Parathyroid adenoma (tissue), 2 donors: Measurements from ENCODE around the gene CAMK2G.
"Not testable (repeated sequence)": the region's sequence is repeated elsewhere in the genome, so short reads cannot be mapped to it uniquely, and the experiment has no call there.

Experiments
- H2AFZ ChIP-seq: fragments of 300-600 bp; sonication (generic); one replicate; pipeline ENCODE4 v1.7.0; 2017; ENCODE audit warnings: antibody characterized with exemption, mild to moderate bottlenecking
- H3K27ac ChIP-seq: fragments of 300-600 bp; sonication (generic); one replicate; pipeline ENCODE4 v1.7.0; 2017
- H3K27me3 ChIP-seq: fragments of 300-600 bp; sonication (generic); one replicate; pipeline ENCODE4 v1.7.0; 2017; ENCODE audit warnings: low read length; ENCODE audit not compliant: control insufficient read depth, insufficient read depth
- H3K36me3 ChIP-seq: fragments of 300-600 bp; sonication (generic); one replicate; pipeline ENCODE4 v1.7.0; 2017; ENCODE audit warnings: low read length; ENCODE audit not compliant: control insufficient read depth, insufficient read depth
- H3K4me1 ChIP-seq: fragments of 300-600 bp; sonication (generic); one replicate; pipeline ENCODE4 v1.7.0; 2017; ENCODE audit warnings: control low read depth
- H3K4me2 ChIP-seq: fragments of 300-600 bp; sonication (generic); one replicate; pipeline ENCODE4 v1.7.0; 2017; ENCODE audit warnings: low read length
- H3K4me3 ChIP-seq: fragments of 300-600 bp; sonication (generic); one replicate; pipeline ENCODE4 v1.7.0; 2017; ENCODE audit warnings: low read depth, low read length
- H3K79me2 ChIP-seq: fragments of 300-600 bp; sonication (generic); one replicate; pipeline ENCODE4 v1.7.0; 2017; ENCODE audit warnings: control low read depth
- H3K9ac ChIP-seq: fragments of 300-600 bp; sonication (generic); one replicate; pipeline ENCODE4 v1.7.0; 2017; ENCODE audit warnings: mild to moderate bottlenecking
- H3K9me3 ChIP-seq: fragments of 300-600 bp; sonication (generic); one replicate; pipeline ENCODE4 v1.7.0; 2017; ENCODE audit warnings: low read length; ENCODE audit not compliant: control insufficient read depth
- CTCF ChIP-seq: fragments of 300-600 bp; sonication (generic); IDR thresholded peaks from one replicate; pipeline ENCODE4 v1.7.0; 2017; ENCODE audit warnings: antibody characterized with exemption, mild to moderate bottlenecking
- donor health status: primary hyperparathyroidism.

Gene CAMK2G

GRCh38 chr10:73891540-73891939, 17.2 kb upstream of the CAMK2G start:
- Histone ChIP-seq H3K9ac (no peak overlapping the region), H3K36me3 (no peaks in the 10 kb centered on the region), H3K27ac (no peak overlapping the region), H3K9me3 (no peaks in the 10 kb centered on the region), H3K79me2 (no peaks in the 10 kb centered on the region), H3K4me1 (peaks cover 22% of the 10 kb centered on the region), H3K4me2 (no peak overlapping the region), H3K27me3 (no peaks in the 10 kb centered on the region), H3K4me3 (no peak overlapping the region), H2AFZ (no peak overlapping the region)
- no peak for TF ChIP-seq CTCF

- not testable (repeated sequence) for H2AFZ ChIP-seq, H3K36me3 ChIP-seq, H3K27me3 ChIP-seq, H3K4me2 ChIP-seq, H3K9ac ChIP-seq, H3K79me2 ChIP-seq, H3K9me3 ChIP-seq, H3K27ac ChIP-seq, H3K4me3 ChIP-seq
- H3K4me1 ChIP-seq: peaks cover 27% of the 10 kb centered on the region
Observed at GRCh38 chr10:73890830-73891229, 16.5 kb upstream of the CAMK2G start.

- no peak overlapping the region for H3K4me2 ChIP-seq
- H3K4me1 ChIP-seq: peaks cover 27% of the 10 kb centered on the region
- no peaks in the 10 kb centered on the region for H3K9me3 ChIP-seq
- no peaks in the 10 kb centered on the region for H3K36me3 ChIP-seq
- no peak overlapping the region for H3K9ac ChIP-seq
- no peak for TF ChIP-seq CTCF
- no peak overlapping the region for H3K4me3 ChIP-seq
- no peak overlapping the region for H2AFZ ChIP-seq
- no peaks in the 10 kb centered on the region for H3K79me2 ChIP-seq
- H3K27ac ChIP-seq: no peak overlapping the region
- H3K27me3 ChIP-seq: no peaks in the 10 kb centered on the region
Observed at GRCh38 chr10:73890261-73890660, 15.9 kb upstream of the CAMK2G start.

- peaks cover 27% of the 10 kb centered on the region for H3K4me1 ChIP-seq
Observed at GRCh38 chr10:73889416-73889815, 15.1 kb upstream of the CAMK2G start.

GRCh38 chr10:73889014-73889413, 14.7 kb upstream of the CAMK2G start:
- Histone ChIP-seq H3K79me2 (no peaks in the 10 kb centered on the region), H3K9ac (no peak overlapping the region), H3K4me1 (peaks cover 27% of the 10 kb centered on the region), H3K9me3 (no peaks in the 10 kb centered on the region), H3K36me3 (no peaks in the 10 kb centered on the region), H3K4me3 (no peak overlapping the region), H3K27me3 (no peaks in the 10 kb centered on the region), H2AFZ (peak overlapping the region; percentile 10), H3K4me2 (no peak overlapping the region), H3K27ac (peak overlapping the region; percentile 13)
- TF ChIP-seq CTCF: no peak

More at GRCh38 chr10:73889416-73889815, 15.1 kb upstream of the CAMK2G start:
- not testable (repeated sequence) for H3K9ac ChIP-seq, H3K4me2 ChIP-seq, H3K27ac ChIP-seq, H3K4me3 ChIP-seq, H3K27me3 ChIP-seq, H3K36me3 ChIP-seq, H2AFZ ChIP-seq, H3K79me2 ChIP-seq, H3K9me3 ChIP-seq

GRCh38 chr10:73888514-73888913, 14.2 kb upstream of the CAMK2G start:
- H3K27me3 ChIP-seq: no peaks in the 10 kb centered on the region
- H3K9ac ChIP-seq: no peak overlapping the region
- H3K79me2 ChIP-seq: no peaks in the 10 kb centered on the region
- H2AFZ ChIP-seq: peak overlapping the region; percentile 10
- H3K9me3 ChIP-seq: no peaks in the 10 kb centered on the region
- TF ChIP-seq CTCF: no peak
- H3K4me1 ChIP-seq: peaks cover 27% of the 10 kb centered on the region
- no peaks in the 10 kb centered on the region for H3K36me3 ChIP-seq
- no peak overlapping the region for H3K4me3 ChIP-seq
- no peak overlapping the region for H3K4me2 ChIP-seq
- H3K27ac ChIP-seq: peak overlapping the region; percentile 13
